ENCODE results near the gene NCBP3. TPM values are rescaled to one million over a fixed set of nuclear protein-coding genes. Genes with fewer than 3 reads are reported as not detected.

The NCBP3 gene
- total RNA-seq (2022; extraction: Qiagen RNA extraction; ENCODE audit: low read depth) = 31.5 to 35.7 TPM (median 33.5 TPM) in 5 replicates

GRCh38 chr17:3845621-3846436, at the start of gene NCBP3:
TSS of gene NCBP3 (minus strand) at chr17:3846246. CDS start at chr17:3846223, 23 bp downstream.

GRCh38 chr17:3893003-3893719, 47.1 kb upstream of the NCBP3 start, which contains the start of gene CAMKK1:
TSS of gene CAMKK1 (minus strand) at chr17:3893053. CDS start at chr17:3885687, 7,366 bp downstream.

GRCh38 chr17:3800362-3801271, 45.4 kb downstream of the NCBP3 start, which contains the start of gene ITGAE:
TSS of gene ITGAE (minus strand) at chr17:3801188. CDS start at chr17:3801144, 44 bp downstream.

Other genes with a start within 250 kb of the NCBP3 start
- gene TRPV1, start 236.8 kb downstream of the NCBP3 start, total RNA-seq (2022; extraction: Qiagen RNA extraction; ENCODE audit: low read depth) = 3.6 to 5.2 TPM (median 4.6 TPM) in 5 replicates
- gene SHPK, start 210.0 kb downstream of the NCBP3 start, total RNA-seq (2022; extraction: Qiagen RNA extraction; ENCODE audit: low read depth) = 12.4 to 17.6 TPM (median 15.0 TPM) in 5 replicates
- 14.0 to 16.5 TPM (median 14.8 TPM) in 5 replicates for gene CTNS, start 209.5 kb downstream of the NCBP3 start, total RNA-seq (2022; extraction: Qiagen RNA extraction; ENCODE audit: low read depth)
- 304 to 331 TPM (median 314 TPM) in 5 replicates for gene TAX1BP3, start 177.7 kb downstream of the NCBP3 start, total RNA-seq (2022; extraction: Qiagen RNA extraction; ENCODE audit: low read depth)
- gene EMC6, start 177.4 kb downstream of the NCBP3 start, total RNA-seq (2022; extraction: Qiagen RNA extraction; ENCODE audit: low read depth) = 99.6 to 155 TPM (median 149 TPM) in 5 replicates
- gene P2RX5, start 150.1 kb downstream of the NCBP3 start, total RNA-seq (2022; extraction: Qiagen RNA extraction; ENCODE audit: low read depth) = 12.3 to 23.6 TPM (median 21.9 TPM) in 5 replicates
- 14.8 to 19.7 TPM (median 15.7 TPM) in 5 replicates for gene HASPIN, start 122.3 kb downstream of the NCBP3 start, total RNA-seq (2022; extraction: Qiagen RNA extraction; ENCODE audit: low read depth)
- gene ITGAE, start 45.1 kb downstream of the NCBP3 start, total RNA-seq (2022; extraction: Qiagen RNA extraction; ENCODE audit: low read depth) = 88.1 to 104 TPM (median 96.7 TPM) in 5 replicates
- gene CAMKK1, start 46.8 kb upstream of the NCBP3 start, total RNA-seq (2022; extraction: Qiagen RNA extraction; ENCODE audit: low read depth) = 14.2 to 20.4 TPM (median 16.5 TPM) in 5 replicates
- 0.03 TPM in 2 of 5 replicates, not detected in the others for gene P2RX1, start 70.2 kb upstream of the NCBP3 start, total RNA-seq (2022; extraction: Qiagen RNA extraction; ENCODE audit: low read depth)
- gene ATP2A3, start 118.2 kb upstream of the NCBP3 start, total RNA-seq (2022; extraction: Qiagen RNA extraction; ENCODE audit: low read depth) = 3.3 to 4.9 TPM (median 4.5 TPM) in 5 replicates